ENCODE measurements around the gene ARRB2. TPM values are rescaled to one million over a fixed set of nuclear protein-coding genes. Genes with fewer than 3 reads are reported as not detected.
A peak's percentile ranks its signal among the peaks of the same experiment; 100 is the strongest.

The ARRB2 gene
- total and polyA plus RNA-seq, 2 of the 13 experiments (the other 11 are each of a cell fraction or from before 2014, with no cell fraction given): 21.5 to 49.2 TPM

DNA sequence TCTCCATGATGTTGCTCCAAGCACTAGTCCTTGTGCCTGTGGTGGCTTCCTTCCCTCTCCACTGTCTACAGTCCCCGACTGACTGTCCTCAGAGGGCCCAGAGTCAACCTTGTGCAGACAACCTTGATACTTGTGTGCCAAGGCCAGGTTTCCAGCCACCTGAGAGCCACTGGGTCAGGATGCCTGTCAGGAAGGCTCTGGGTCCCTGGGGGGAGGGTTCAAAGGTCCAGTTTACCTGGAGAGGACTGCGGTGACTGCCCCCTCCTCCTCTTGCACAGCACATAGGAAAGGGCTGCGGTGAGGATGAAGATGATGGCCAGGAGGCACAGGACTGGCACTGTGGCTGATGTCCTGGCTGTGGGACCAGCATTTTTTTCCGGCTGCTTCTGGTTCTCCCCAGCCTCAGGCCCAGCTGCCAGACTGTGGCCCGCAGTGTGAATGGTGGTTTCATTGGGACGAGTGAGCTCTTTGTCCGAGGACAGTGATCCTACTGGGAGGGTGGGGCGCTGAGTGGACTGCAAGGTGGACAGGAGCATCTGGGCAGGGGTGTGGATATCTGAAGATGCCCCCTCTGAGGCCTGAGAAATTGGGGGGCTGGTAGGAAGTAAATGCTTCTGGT lies 24.5 kb downstream of the ARRB2 start (continued):
- TF ChIP-seq, protein P1, sequence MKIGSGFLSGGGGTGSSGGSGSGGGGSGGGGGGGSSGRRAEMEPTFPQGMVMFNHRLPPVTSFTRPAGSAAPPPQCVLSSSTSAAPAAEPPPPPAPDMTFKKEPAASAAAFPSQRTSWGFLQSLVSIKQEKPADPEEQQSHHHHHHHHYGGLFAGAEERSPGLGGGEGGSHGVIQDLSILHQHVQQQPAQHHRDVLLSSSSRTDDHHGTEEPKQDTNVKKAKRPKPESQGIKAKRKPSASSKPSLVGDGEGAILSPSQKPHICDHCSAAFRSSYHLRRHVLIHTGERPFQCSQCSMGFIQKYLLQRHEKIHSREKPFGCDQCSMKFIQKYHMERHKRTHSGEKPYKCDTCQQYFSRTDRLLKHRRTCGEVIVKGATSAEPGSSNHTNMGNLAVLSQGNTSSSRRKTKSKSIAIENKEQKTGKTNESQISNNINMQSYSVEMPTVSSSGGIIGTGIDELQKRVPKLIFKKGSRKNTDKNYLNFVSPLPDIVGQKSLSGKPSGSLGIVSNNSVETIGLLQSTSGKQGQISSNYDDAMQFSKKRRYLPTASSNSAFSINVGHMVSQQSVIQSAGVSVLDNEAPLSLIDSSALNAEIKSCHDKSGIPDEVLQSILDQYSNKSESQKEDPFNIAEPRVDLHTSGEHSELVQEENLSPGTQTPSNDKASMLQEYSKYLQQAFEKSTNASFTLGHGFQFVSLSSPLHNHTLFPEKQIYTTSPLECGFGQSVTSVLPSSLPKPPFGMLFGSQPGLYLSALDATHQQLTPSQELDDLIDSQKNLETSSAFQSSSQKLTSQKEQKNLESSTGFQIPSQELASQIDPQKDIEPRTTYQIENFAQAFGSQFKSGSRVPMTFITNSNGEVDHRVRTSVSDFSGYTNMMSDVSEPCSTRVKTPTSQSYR (CRISPR knock-in tag; IDR thresholded peaks at IDR 0.05; ENCODE audit: borderline replicate concordance): peak; percentile 42; the same call in 1 of the 2 replicates
- no peak for TF ChIP-seq WIZ (CRISPR knock-in tag; IDR thresholded peaks at IDR 0.05)
- TF ChIP-seq REPIN1 (CRISPR knock-in tag; IDR thresholded peaks at IDR 0.05; ENCODE audit: borderline replicate concordance, low read depth): peak; percentile 43; the same call in 1 of the 2 replicates
- TF ChIP-seq PITX1 (CRISPR knock-in tag; IDR thresholded peaks at IDR 0.05): no peak; the same call in 1 of the 2 replicates
- no peak for TF ChIP-seq KLF15 (CRISPR knock-in tag; IDR thresholded peaks at IDR 0.05; ENCODE audit: borderline replicate concordance)
- TF ChIP-seq ZNF883 (CRISPR knock-in tag; IDR thresholded peaks at IDR 0.05; ENCODE audit: not compliant biosample characterization): peak; percentile 17
- 0 out of 2 replicates have a peak, but pooled peaks have one; percentile 16 for TF ChIP-seq MYC (CRISPR knock-in tag; IDR thresholded peaks at IDR 0.05; ENCODE audit: borderline replicate concordance)
- TF ChIP-seq, protein P2, sequence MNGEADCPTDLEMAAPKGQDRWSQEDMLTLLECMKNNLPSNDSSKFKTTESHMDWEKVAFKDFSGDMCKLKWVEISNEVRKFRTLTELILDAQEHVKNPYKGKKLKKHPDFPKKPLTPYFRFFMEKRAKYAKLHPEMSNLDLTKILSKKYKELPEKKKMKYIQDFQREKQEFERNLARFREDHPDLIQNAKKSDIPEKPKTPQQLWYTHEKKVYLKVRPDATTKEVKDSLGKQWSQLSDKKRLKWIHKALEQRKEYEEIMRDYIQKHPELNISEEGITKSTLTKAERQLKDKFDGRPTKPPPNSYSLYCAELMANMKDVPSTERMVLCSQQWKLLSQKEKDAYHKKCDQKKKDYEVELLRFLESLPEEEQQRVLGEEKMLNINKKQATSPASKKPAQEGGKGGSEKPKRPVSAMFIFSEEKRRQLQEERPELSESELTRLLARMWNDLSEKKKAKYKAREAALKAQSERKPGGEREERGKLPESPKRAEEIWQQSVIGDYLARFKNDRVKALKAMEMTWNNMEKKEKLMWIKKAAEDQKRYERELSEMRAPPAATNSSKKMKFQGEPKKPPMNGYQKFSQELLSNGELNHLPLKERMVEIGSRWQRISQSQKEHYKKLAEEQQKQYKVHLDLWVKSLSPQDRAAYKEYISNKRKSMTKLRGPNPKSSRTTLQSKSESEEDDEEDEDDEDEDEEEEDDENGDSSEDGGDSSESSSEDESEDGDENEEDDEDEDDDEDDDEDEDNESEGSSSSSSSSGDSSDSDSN (CRISPR knock-in tag; IDR thresholded peaks at IDR 0.05): 0 out of 2 replicates have a peak, but pooled peaks have one; percentile 43
- peak; percentile 64 for TF ChIP-seq HDAC1 (CRISPR knock-in tag; IDR thresholded peaks at IDR 0.05)
- TF ChIP-seq HNRNPH1 (optimal IDR thresholded peaks at IDR 0.05; ENCODE audit: low read depth, low read length): no peak
- TF ChIP-seq BRCA1 (CRISPR knock-in tag; IDR thresholded peaks at IDR 0.05): no peak
- TF ChIP-seq, protein P3, sequence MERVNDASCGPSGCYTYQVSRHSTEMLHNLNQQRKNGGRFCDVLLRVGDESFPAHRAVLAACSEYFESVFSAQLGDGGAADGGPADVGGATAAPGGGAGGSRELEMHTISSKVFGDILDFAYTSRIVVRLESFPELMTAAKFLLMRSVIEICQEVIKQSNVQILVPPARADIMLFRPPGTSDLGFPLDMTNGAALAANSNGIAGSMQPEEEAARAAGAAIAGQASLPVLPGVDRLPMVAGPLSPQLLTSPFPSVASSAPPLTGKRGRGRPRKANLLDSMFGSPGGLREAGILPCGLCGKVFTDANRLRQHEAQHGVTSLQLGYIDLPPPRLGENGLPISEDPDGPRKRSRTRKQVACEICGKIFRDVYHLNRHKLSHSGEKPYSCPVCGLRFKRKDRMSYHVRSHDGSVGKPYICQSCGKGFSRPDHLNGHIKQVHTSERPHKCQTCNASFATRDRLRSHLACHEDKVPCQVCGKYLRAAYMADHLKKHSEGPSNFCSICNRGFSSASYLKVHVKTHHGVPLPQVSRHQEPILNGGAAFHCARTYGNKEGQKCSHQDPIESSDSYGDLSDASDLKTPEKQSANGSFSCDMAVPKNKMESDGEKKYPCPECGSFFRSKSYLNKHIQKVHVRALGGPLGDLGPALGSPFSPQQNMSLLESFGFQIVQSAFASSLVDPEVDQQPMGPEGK (CRISPR knock-in tag; IDR thresholded peaks at IDR 0.05): peak; percentile 75
- no peak for TF ChIP-seq MIER2 (CRISPR knock-in tag; IDR thresholded peaks at IDR 0.05)
- TF ChIP-seq, protein P4, sequence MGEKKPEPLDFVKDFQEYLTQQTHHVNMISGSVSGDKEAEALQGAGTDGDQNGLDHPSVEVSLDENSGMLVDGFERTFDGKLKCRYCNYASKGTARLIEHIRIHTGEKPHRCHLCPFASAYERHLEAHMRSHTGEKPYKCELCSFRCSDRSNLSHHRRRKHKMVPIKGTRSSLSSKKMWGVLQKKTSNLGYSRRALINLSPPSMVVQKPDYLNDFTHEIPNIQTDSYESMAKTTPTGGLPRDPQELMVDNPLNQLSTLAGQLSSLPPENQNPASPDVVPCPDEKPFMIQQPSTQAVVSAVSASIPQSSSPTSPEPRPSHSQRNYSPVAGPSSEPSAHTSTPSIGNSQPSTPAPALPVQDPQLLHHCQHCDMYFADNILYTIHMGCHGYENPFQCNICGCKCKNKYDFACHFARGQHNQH (CRISPR knock-in tag; IDR thresholded peaks at IDR 0.05): peak; percentile 58; the same call in 1 of the 2 replicates
- TF ChIP-seq MTA1 (CRISPR knock-in tag; IDR thresholded peaks at IDR 0.05; ENCODE audit: borderline replicate concordance): peak; percentile 82; the same call in 1 of the 2 replicates
- TF ChIP-seq ZNF780A (CRISPR knock-in tag; IDR thresholded peaks at IDR 0.05): no peak
- TF ChIP-seq, protein P5, sequence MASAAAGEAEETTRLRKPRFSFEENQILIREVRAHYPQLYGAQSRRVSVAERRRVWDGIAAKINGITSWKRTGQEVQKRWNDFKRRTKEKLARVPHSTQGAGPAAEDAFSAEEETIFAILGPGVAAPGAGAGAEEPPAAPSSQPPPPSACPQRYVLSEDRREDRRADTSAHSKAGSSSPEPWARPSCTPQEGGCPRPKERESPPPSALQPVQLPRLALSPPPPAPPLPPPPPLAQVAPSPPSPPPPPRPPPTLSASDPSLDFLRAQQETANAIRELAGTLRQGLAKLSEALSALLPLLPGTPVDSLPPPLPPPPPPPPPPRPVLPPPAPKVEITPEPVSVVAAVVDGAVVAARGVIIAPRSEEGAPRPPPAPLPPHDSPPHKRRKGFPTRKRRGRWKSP (CRISPR knock-in tag; IDR thresholded peaks at IDR 0.05): no peak
- peak; percentile 59 for TF ChIP-seq BCL6 (CRISPR knock-in tag; IDR thresholded peaks at IDR 0.05)
- peak; percentile 73; the same call in 1 of the 2 replicates for TF ChIP-seq GATAD2A (CRISPR knock-in tag; IDR thresholded peaks at IDR 0.05)

Data from HepG2 (cell line).